Neural progenitor cell (in vitro differentiated cells): ENCODE measurements around the gene SLC43A3. TPM values are rescaled to one million over a fixed set of nuclear protein-coding genes. Genes with fewer than 3 reads are reported as not detected.

ENCODE experiments used
- DNase-seq: peaks from one replicate; pipeline ENCODE4 v3.0.0-alpha.2; 2016; ENCODE audit warnings: low spot score
- H2AFZ ChIP-seq: fragments of 200-600 bp; sonication (generic); replicated peaks from 2 replicates; pipeline ENCODE4 v1.6.1; 2016; ENCODE audit warnings: antibody characterized with exemption
- H3F3A ChIP-seq: fragments of 200-600 bp; sonication (generic); 2 replicates; pipeline ENCODE4 v1.6.1; 2016; ENCODE audit warnings: antibody characterized with exemption, low read depth
- H3K27ac ChIP-seq: fragments of 200-600 bp; sonication (generic); 2 replicates; pipeline ENCODE4 v1.5.1; 2016; ENCODE audit warnings: mild to moderate bottlenecking
- H3K27me3 ChIP-seq: fragments of 200-600 bp; sonication (generic); 2 replicates; pipeline ENCODE4 v1.6.1; 2016; ENCODE audit warnings: mild to moderate bottlenecking, moderate library complexity
- H3K36me3 ChIP-seq: fragments of 200-600 bp; sonication (generic); 2 replicates; pipeline ENCODE4 v1.5.1; 2016
- H3K4me1 ChIP-seq: fragments of 200-600 bp; sonication (generic); 2 replicates; pipeline ENCODE4 v1.6.1; 2016; ENCODE audit warnings: mixed run types
- H3K4me2 ChIP-seq: fragments of 200-600 bp; sonication (generic); 2 replicates; pipeline ENCODE4 v1.6.1; 2016
- H3K4me3 ChIP-seq: fragments of 200-600 bp; sonication (generic); 2 replicates; pipeline ENCODE4 v1.5.1; 2016
- H3K79me2 ChIP-seq: fragments of 200-600 bp; sonication (generic); 2 replicates; pipeline ENCODE4 v1.6.1; 2016; ENCODE audit warnings: low read depth
- H3K9ac ChIP-seq: fragments of 200-600 bp; sonication (generic); 2 replicates; pipeline ENCODE4 v1.6.1; 2016
- H3K9me3 ChIP-seq: fragments of 200-600 bp; sonication (generic); 2 replicates; pipeline ENCODE4 v1.5.1; 2016; ENCODE audit warnings: low read depth
- H4K20me1 ChIP-seq: fragments of 200-600 bp; sonication (generic); 2 replicates; pipeline ENCODE4 v1.6.1; 2016; ENCODE audit warnings: low read depth
- H3K27ac Mint-ChIP-seq: 3 replicates; pipeline ENCODE4 v1.8.0; 2021; ENCODE audit warnings: mixed read lengths
- H3K27me3 Mint-ChIP-seq: 2 replicates; pipeline ENCODE4 v1.8.0; 2022; ENCODE audit warnings: low read depth, mild to moderate bottlenecking, inconsistent platforms, moderate library complexity, mixed read lengths; ENCODE audit not compliant: insufficient read depth
- H3K36me3 Mint-ChIP-seq: 3 replicates; pipeline ENCODE4 v1.8.0; 2021; ENCODE audit warnings: mixed read lengths
- H3K4me1 Mint-ChIP-seq: 3 replicates; pipeline ENCODE4 v1.8.0; 2021; ENCODE audit warnings: mixed read lengths
- H3K4me3 Mint-ChIP-seq: 3 replicates; pipeline ENCODE4 v1.8.0; 2021; ENCODE audit warnings: mild to moderate bottlenecking, moderate library complexity, mixed read lengths
- H3K9me3 Mint-ChIP-seq: 3 replicates; pipeline ENCODE4 v1.8.0; 2020; ENCODE audit warnings: mixed read lengths
- EZH2 ChIP-seq: fragments of 200-600 bp; sonication (generic); IDR thresholded peaks from 2 replicates; pipeline ENCODE4 v1.6.1; 2017; ENCODE audit warnings: antibody characterized with exemption, mild to moderate bottlenecking, moderate library complexity
- EZH2phosphoT487 ChIP-seq: fragments of 200-600 bp; sonication (generic); IDR thresholded peaks from 2 replicates; pipeline ENCODE4 v1.6.1; 2017; ENCODE audit warnings: antibody characterized with exemption
- total RNA-seq: library from RNA; depleted of rRNA; stranded (reverse); fragments of >200 nt; gene quantifications from 2 replicates; pipeline ENCODE4 v1.2.3, GENCODE V29; 2015; ENCODE audit warnings: low replicate concordance
- TF ChIP-seq, protein P1 (sequence below): fragments of 200-600 bp; sonication (generic); IDR thresholded peaks from 2 replicates; pipeline ENCODE4 v1.5.1; 2017; ENCODE audit warnings: antibody characterized with exemption, mild to moderate bottlenecking

SLC43A3 gene
- total RNA-seq, 1 donor from 2014 or later: 5.6 TPM

DNA sequence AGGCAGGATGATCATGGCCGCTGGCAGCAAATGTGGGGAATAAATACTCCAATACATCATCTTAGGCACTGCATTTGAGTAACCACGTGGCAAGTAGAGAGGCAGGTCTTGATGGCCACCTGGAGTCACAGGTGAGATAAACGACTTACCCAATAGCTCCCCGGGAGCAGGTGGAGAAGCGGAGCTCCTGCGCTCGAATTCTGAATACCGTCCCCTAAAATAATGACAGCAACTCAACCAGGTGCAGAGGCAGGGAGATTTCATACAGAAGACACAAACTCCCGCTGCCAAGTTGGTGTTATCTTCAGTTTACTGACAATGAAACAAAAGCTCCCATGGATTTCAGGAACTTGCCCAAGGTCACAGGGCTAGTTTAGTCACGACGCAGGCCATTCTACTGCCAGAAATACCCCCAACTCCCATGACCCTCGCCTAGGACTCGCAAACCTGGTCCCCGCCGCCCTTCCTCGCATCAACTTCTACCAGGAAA lies 437 bp downstream of the SLC43A3 start:
- no peak for DNase-seq
- no peaks in the 10 kb centered on the region for H4K20me1 ChIP-seq
- no peak overlapping the region for H3K9ac ChIP-seq
- H3K9me3 ChIP-seq: no peaks in the 10 kb centered on the region
- no peak overlapping the region for H3K27ac ChIP-seq
- H3F3A ChIP-seq: peaks cover 8% of the 10 kb centered on the region
- Mint-ChIP-seq H3K9me3 (no peaks in the 10 kb centered on the region), H3K27me3 (peaks cover 5% of the 10 kb centered on the region), H3K27ac (no peak overlapping the region), H3K4me1 (peaks cover 31% of the 10 kb centered on the region), H3K4me3 (peak overlapping the region; percentile 83), H3K36me3 (no peaks in the 10 kb centered on the region)
- peaks cover 48% of the 10 kb centered on the region for H3K27me3 ChIP-seq
- no peaks in the 10 kb centered on the region for H3K79me2 ChIP-seq
- TF ChIP-seq EZH2phosphoT487 (no peak), EZH2 (no peak)
- TF ChIP-seq, protein P1, sequence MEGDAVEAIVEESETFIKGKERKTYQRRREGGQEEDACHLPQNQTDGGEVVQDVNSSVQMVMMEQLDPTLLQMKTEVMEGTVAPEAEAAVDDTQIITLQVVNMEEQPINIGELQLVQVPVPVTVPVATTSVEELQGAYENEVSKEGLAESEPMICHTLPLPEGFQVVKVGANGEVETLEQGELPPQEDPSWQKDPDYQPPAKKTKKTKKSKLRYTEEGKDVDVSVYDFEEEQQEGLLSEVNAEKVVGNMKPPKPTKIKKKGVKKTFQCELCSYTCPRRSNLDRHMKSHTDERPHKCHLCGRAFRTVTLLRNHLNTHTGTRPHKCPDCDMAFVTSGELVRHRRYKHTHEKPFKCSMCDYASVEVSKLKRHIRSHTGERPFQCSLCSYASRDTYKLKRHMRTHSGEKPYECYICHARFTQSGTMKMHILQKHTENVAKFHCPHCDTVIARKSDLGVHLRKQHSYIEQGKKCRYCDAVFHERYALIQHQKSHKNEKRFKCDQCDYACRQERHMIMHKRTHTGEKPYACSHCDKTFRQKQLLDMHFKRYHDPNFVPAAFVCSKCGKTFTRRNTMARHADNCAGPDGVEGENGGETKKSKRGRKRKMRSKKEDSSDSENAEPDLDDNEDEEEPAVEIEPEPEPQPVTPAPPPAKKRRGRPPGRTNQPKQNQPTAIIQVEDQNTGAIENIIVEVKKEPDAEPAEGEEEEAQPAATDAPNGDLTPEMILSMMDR: no peak
- no peaks in the 10 kb centered on the region for H3K4me1 ChIP-seq
- H3K4me2 ChIP-seq: peak overlapping the region; percentile 87
- H2AFZ ChIP-seq: peak overlapping the region; percentile 92
- H3K4me3 ChIP-seq: peak overlapping the region; percentile 49
- no peaks in the 10 kb centered on the region for H3K36me3 ChIP-seq

DNA sequence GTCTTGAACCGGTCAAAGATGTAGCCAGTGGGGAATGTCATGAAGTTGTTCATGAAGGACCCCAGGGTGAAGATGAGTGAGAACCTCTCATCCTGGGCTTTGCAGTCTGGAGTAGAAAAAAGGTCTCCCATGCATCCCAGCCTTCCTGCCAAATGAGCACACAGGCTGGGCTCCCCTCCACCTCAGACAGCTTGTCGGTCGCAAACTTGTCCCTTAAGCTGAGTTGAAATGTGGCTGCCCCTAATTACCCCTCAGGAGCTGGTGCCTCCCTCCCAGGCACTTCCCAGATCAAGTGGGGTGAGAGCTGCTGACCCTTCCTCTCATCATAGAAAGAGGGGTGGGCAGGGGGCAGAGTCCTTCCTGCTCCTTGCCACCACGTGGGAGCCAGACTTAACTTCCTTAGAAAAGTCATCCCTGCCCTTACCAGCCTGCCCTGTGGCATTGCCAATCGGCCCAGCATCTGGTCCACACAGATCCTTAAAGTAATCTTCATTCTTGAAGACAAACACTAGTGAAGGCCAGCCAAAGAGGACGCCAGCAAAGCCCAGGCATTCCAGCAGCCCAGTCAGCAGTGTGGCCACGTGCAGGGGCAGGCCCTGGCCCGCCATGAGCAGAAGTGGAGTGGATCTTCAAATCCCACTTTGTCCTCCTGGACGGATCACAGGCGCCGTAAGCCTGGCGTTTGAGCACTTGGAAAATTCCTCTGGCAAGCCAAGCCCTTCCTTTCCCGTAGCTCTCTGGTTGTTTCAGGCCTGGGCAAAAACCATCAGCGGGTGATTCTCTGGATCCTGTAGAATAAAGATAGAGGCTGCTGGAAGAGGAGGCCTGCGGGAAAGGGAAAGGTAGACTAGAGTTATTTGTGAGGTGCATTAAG lies 1.1 kb downstream of the SLC43A3 start:
- no peaks in the 10 kb centered on the region for H3K9me3 Mint-ChIP-seq
- peaks cover 8% of the 10 kb centered on the region for H3F3A ChIP-seq
- H3K4me3 ChIP-seq: no peak overlapping the region
- H3K9me3 ChIP-seq: no peaks in the 10 kb centered on the region
- H3K36me3 ChIP-seq: no peaks in the 10 kb centered on the region
- H3K36me3 Mint-ChIP-seq: no peaks in the 10 kb centered on the region
- H3K4me1 ChIP-seq: no peaks in the 10 kb centered on the region
- no peak overlapping the region for H3K27ac ChIP-seq
- peaks cover 48% of the 10 kb centered on the region for H3K27me3 ChIP-seq
- peaks cover 31% of the 10 kb centered on the region for H3K4me1 Mint-ChIP-seq
- H4K20me1 ChIP-seq: no peaks in the 10 kb centered on the region
- H3K9ac ChIP-seq: no peak overlapping the region
- no peak for DNase-seq
- peak overlapping the region; percentile 83 for H3K4me3 Mint-ChIP-seq
- H3K79me2 ChIP-seq: no peaks in the 10 kb centered on the region
- H2AFZ ChIP-seq: no peak overlapping the region
- peak overlapping the region; percentile 87 for H3K4me2 ChIP-seq
- no peak for TF ChIP-seq EZH2
- TF ChIP-seq, protein P1: no peak
- no peak for TF ChIP-seq EZH2phosphoT487
- peaks cover 7% of the 10 kb centered on the region for H3K27me3 Mint-ChIP-seq
- no peak overlapping the region for H3K27ac Mint-ChIP-seq

DNA sequence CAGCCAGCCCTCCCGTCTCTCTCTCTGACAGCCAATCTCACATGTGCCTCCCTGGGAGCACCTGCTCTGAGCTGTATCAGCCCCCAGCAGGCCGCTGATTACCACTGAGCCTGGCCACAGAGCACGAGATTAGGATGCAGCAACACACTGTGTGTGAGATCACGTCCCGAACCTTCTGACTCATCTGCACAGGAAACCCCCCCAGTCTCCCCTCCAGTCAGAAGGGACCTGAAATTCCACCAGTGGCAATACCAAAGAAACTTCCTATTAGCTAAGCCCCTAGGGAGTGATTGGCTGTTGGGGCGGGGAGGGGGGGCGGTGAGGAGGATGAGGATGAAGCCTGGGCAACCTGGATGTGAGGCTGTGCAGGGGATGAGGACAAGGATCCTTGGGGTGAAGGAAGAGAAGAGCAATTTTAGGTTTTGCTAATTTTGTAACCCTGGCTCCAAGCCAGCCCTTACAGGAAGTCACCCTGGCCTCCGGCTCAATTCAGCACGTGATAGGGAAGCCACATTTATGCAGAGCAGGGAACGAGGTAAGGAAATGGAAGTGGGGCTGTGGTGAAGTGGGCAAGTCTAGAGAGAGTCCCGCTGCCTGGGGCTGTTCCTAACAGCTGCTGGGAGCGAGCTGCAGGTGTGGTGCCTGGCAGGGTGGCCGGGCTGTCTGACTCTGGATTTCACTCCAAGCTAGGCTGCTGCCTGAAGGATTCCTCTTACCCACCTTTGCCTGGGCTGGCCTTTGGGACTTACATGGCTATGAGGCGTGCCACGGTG lies 1.9 kb downstream of the SLC43A3 start:
- Histone ChIP-seq H3K4me3 (no peak overlapping the region), H3K9me3 (no peaks in the 10 kb centered on the region), H3K79me2 (no peaks in the 10 kb centered on the region), H2AFZ (no peak overlapping the region), H4K20me1 (no peaks in the 10 kb centered on the region), H3F3A (peaks cover 8% of the 10 kb centered on the region), H3K27ac (no peak overlapping the region), H3K27me3 (peaks cover 46% of the 10 kb centered on the region), H3K36me3 (no peaks in the 10 kb centered on the region), H3K9ac (no peak overlapping the region), H3K4me2 (no peak overlapping the region), H3K4me1 (no peaks in the 10 kb centered on the region)
- peaks cover 7% of the 10 kb centered on the region for H3K27me3 Mint-ChIP-seq
- DNase-seq: peak; percentile 40
- TF ChIP-seq, protein P1: no peak
- no peak for TF ChIP-seq EZH2
- TF ChIP-seq EZH2phosphoT487: no peak
- peaks cover 31% of the 10 kb centered on the region for H3K4me1 Mint-ChIP-seq
- H3K4me3 Mint-ChIP-seq: no peak overlapping the region
- H3K9me3 Mint-ChIP-seq: no peaks in the 10 kb centered on the region
- no peaks in the 10 kb centered on the region for H3K36me3 Mint-ChIP-seq
- no peak overlapping the region for H3K27ac Mint-ChIP-seq
